HCT116 (cell line): ENCODE data around the gene ADNP2. TPM values are rescaled to one million over a fixed set of nuclear protein-coding genes. Genes with fewer than 3 reads are reported as not detected.

Experiments used
- ATAC-seq: fragments of 200-7000 bp; cut with Tn5 transposase; 2 replicates; pipeline ENCODE4 v1.9.1; 2020; ENCODE audit warnings: mild to moderate bottlenecking, moderate library complexity
- BruUV-seq: library from RNA; stranded (reverse); fragments of 400-500 nt; replicated peaks from 2 replicates; lab custom pipeline; 2021; lab: Mats Ljungman, UMichigan
- CTCF ChIA-PET: fragments of 300-600 bp; sonication (Branson Sonifier 250); formaldehyde crosslinking; loops from one replicate; lab custom pipeline; 2021; ENCODE audit warnings: antibody characterized with exemption; lab: Charles Lee
- POLR2A ChIA-PET: fragments of 300-600, 350-600 bp; sonication (Branson Sonifier 250); formaldehyde crosslinking; loops from one replicate; lab custom pipeline; 2021; ENCODE audit warnings: antibody characterized with exemption; lab: Charles Lee
- RAD21 ChIA-PET, 2 experiments: fragments of 300-600 bp; sonication (Branson Sonifier 250); formaldehyde crosslinking; loops; one replicate each; lab custom pipeline; 2023; ENCODE audit warnings: low total read pairs in 2 of 2; ENCODE audit not compliant: uncharacterized antibody in 2 of 2, unreplicated experiment in 2 of 2, low non-redundant PET in 1 of 2; lab: Charles Lee
- DNase-seq: peaks from one replicate; pipeline ENCODE4 v3.0.0-alpha.2; 2010; ENCODE audit warnings: low read depth, low spot score
- H2AFZ ChIP-seq: fragments of 200-600 bp; shearing (Covaris generic), sonication (generic); 2 replicates; pipeline ENCODE4 v1.6.1; 2017; ENCODE audit warnings: low read depth, mixed run types, mixed read lengths, antibody characterized with exemption, low read length; ENCODE audit not compliant: poor library complexity, severe bottlenecking
- H3K27ac ChIP-seq: 2 replicates; pipeline ENCODE4 v1.5.1; 2012; ENCODE audit warnings: low read depth, low read length
- H3K27me3 ChIP-seq: fragments of 200-600 bp; sonication (generic); 2 replicates; pipeline ENCODE4 v1.6.1; 2016; ENCODE audit warnings: mixed run types, low read length, mixed read lengths; ENCODE audit not compliant: insufficient read depth
- H3K36me3 ChIP-seq, 2 experiments: fragments of 200-500 bp in 1 of 2; fragments of 200-600 bp in 1 of 2; sonication (Bioruptor generic) in 1 of 2; sonication (generic) in 1 of 2; 2 replicates each; pipeline versions ENCODE4 v1.5.1 to v1.6.1; 2014 to 2016; ENCODE audit warnings: low read length in 2 of 2, inconsistent platforms in 1 of 2, mixed read lengths in 1 of 2, mixed run types in 1 of 2; ENCODE audit not compliant: insufficient read depth in 2 of 2, control insufficient read depth in 1 of 2
- H3K4me1 ChIP-seq, 2 experiments: fragments of 200-600 bp in 1 of 2; sonication (generic) in 1 of 2; 2 replicates each; pipeline versions ENCODE4 v1.5.1 to v1.6.1; 2012 to 2017; ENCODE audit warnings: low read length in 2 of 2, inconsistent platforms in 1 of 2, mild to moderate bottlenecking in 1 of 2, mixed read lengths in 1 of 2, mixed run types in 1 of 2, moderate library complexity in 1 of 2; ENCODE audit not compliant: insufficient read depth in 2 of 2, control insufficient read depth in 1 of 2
- H3K4me2 ChIP-seq: fragments of 200-600 bp; sonication (generic); 2 replicates; pipeline ENCODE4 v1.6.1; 2017; ENCODE audit warnings: mixed run types, low read length, mixed read lengths
- H3K4me3 ChIP-seq, 2 experiments: fragments of 200-600 bp in 1 of 2; sonication (generic) in 1 of 2; replicated peaks in 1 of 2; 2 replicates each; pipeline ENCODE4 v1.5.1; 2011 to 2016; ENCODE audit warnings: low read length in 2 of 2, control low read depth in 1 of 2, low read depth in 1 of 2, mild to moderate bottlenecking in 1 of 2, mixed read lengths in 1 of 2, mixed run types in 1 of 2
- H3K79me2 ChIP-seq: fragments of 200-600 bp; sonication (generic); 2 replicates; pipeline ENCODE4 v1.6.1; 2017; ENCODE audit warnings: mild to moderate bottlenecking, mixed run types, low read length, moderate library complexity, mixed read lengths; ENCODE audit not compliant: insufficient read depth
- H3K9ac ChIP-seq: fragments of 200-600 bp; sonication (generic); 2 replicates; pipeline ENCODE4 v1.6.1; 2016; ENCODE audit warnings: low read length, mixed read lengths
- H3K9me2 ChIP-seq: fragments of 200-600 bp; sonication (generic), shearing (Covaris generic); 2 replicates; pipeline ENCODE4 v1.6.1; 2017; ENCODE audit warnings: mixed run types, mild to moderate bottlenecking, moderate library complexity; ENCODE audit not compliant: insufficient read depth
- H3K9me3 ChIP-seq, 2 experiments: fragments of 200-500 bp in 1 of 2; fragments of 200-600 bp in 1 of 2; sonication (Bioruptor generic) in 1 of 2; sonication (generic) in 1 of 2; 2 replicates each; pipeline ENCODE4 v1.6.1; 2014 to 2017; ENCODE audit warnings: low read length in 2 of 2, mixed read lengths in 2 of 2, inconsistent platforms in 1 of 2, low read depth in 1 of 2, mild to moderate bottlenecking in 1 of 2, mixed run types in 1 of 2, moderate library complexity in 1 of 2; ENCODE audit not compliant: control insufficient read depth in 1 of 2, insufficient read depth in 1 of 2
- H4K20me1 ChIP-seq: fragments of 200-600 bp; sonication (generic), shearing (Covaris generic); 2 replicates; pipeline ENCODE4 v1.6.1; 2017; ENCODE audit warnings: mixed run types, mild to moderate bottlenecking, moderate library complexity; ENCODE audit not compliant: insufficient read depth
- ATF3 ChIP-seq: IDR thresholded peaks from 2 replicates; pipeline ENCODE4 v1.6.1; 2012
- CBX3 ChIP-seq: IDR thresholded peaks from 2 replicates; pipeline ENCODE4 v1.6.1; 2012; ENCODE audit warnings: low read depth
- CEBPB ChIP-seq: IDR thresholded peaks from 2 replicates; pipeline ENCODE4 v1.6.1; 2012; ENCODE audit warnings: low read depth
- CTCF ChIP-seq, 3 experiments: fragments of 200-600 bp in 1 of 3; sonication (generic) in 1 of 3; IDR thresholded peaks in 2 of 3; conservative IDR thresholded peaks in 1 of 3; 2 replicates each; pipeline ENCODE4 v1.5.1; 2012 to 2017; ENCODE audit warnings: low read depth in 2 of 3, low read length in 2 of 3, antibody characterized with exemption in 1 of 3, borderline replicate concordance in 1 of 3, control low read depth in 1 of 3, mild to moderate bottlenecking in 1 of 3, mixed read lengths in 1 of 3, mixed run types in 1 of 3, moderate library complexity in 1 of 3; ENCODE audit not compliant: insufficient read depth in 1 of 3
- ELF1 ChIP-seq: IDR thresholded peaks from 2 replicates; pipeline ENCODE4 v1.6.1; 2012; ENCODE audit warnings: low read depth, borderline replicate concordance
- EZH2 ChIP-seq: fragments of 200-600 bp; sonication (generic); IDR thresholded peaks from 2 replicates; pipeline ENCODE4 v1.6.1; 2017; ENCODE audit warnings: antibody characterized with exemption, mixed run types
- EZH2phosphoT487 ChIP-seq: fragments of 200-600 bp; IDR thresholded peaks from 2 replicates; pipeline ENCODE4 v1.6.1; 2018; ENCODE audit warnings: antibody characterized with exemption, borderline replicate concordance
- FOSL1 ChIP-seq: IDR thresholded peaks from 2 replicates; pipeline ENCODE4 v1.6.1; 2012; ENCODE audit warnings: low read depth
- POLR2A ChIP-seq: IDR thresholded peaks from 2 replicates; pipeline ENCODE4 v1.7.0; 2011; ENCODE audit warnings: borderline replicate concordance; ENCODE audit not compliant: insufficient read depth, insufficient read length; ENCODE audit errors: extremely low read depth
- POLR2AphosphoS5 ChIP-seq: IDR thresholded peaks from 2 replicates; pipeline ENCODE4 v1.6.1; 2011; ENCODE audit warnings: mild to moderate bottlenecking, low read depth, low read length, moderate library complexity
- SIN3A ChIP-seq: IDR thresholded peaks from 2 replicates; pipeline ENCODE4 v1.6.1; 2012; ENCODE audit warnings: low read depth
- SP1 ChIP-seq: IDR thresholded peaks from 2 replicates; pipeline ENCODE4 v1.6.1; 2012; ENCODE audit warnings: low read depth
- SRF ChIP-seq: IDR thresholded peaks from 2 replicates; pipeline ENCODE4 v1.6.1; 2012; ENCODE audit warnings: low read depth
- TCF7L2 ChIP-seq: IDR thresholded peaks from 2 replicates; pipeline ENCODE4 v1.7.0; 2011; ENCODE audit warnings: borderline replicate concordance, inconsistent platforms; ENCODE audit not compliant: insufficient read depth, insufficient read length; ENCODE audit errors: extremely low read depth
- YY1 ChIP-seq: IDR thresholded peaks from 2 replicates; pipeline ENCODE4 v1.6.1; 2011; ENCODE audit warnings: low read length, low read depth, moderate library complexity, mild to moderate bottlenecking; ENCODE audit not compliant: insufficient replicate concordance; ENCODE audit errors: extremely low read depth
- ZBTB33 ChIP-seq: IDR thresholded peaks from 2 replicates; pipeline ENCODE4 v1.6.1; 2011; ENCODE audit warnings: mild to moderate bottlenecking, low read length, moderate library complexity; ENCODE audit not compliant: insufficient replicate concordance; ENCODE audit errors: extremely low read depth
- ZFX ChIP-seq: fragments of 450-650 bp; IDR thresholded peaks from 2 replicates; pipeline ENCODE4 v1.6.1; 2017
- ZNF274 ChIP-seq: fragments of 200-500 bp; sonication (Bioruptor generic); IDR thresholded peaks from 2 replicates; pipeline ENCODE4 v1.6.1; 2014; ENCODE audit warnings: mild to moderate bottlenecking, low read depth, low read length, inconsistent platforms
- intact Hi-C: fragments of 100-400 bp; cut with micrococcal nuclease; formaldehyde crosslinking; loops from 2 replicates; pipeline ENCODE4 v1.10.0; 2022
- total RNA-seq: library from RNA; stranded (reverse); gene quantifications from one replicate; pipeline ENCODE4 v1.2.1, GENCODE V29; 2021; ENCODE audit not compliant: unreplicated experiment
- TF ChIP-seq, protein P1 (sequence below): IDR thresholded peaks from 2 replicates; pipeline ENCODE4 v1.6.1; 2012

The ADNP2 gene
- total RNA-seq, 1 experiment from 2014 or later, result 45.4 TPM

GRCh38 chr18:80145196-80145804, 36.2 kb downstream of the ADNP2 start:
- Histone ChIP-seq H3K9ac (no peak overlapping the region), H4K20me1 (0 out of 2 replicates have a peak, but pooled peaks cover 3% of the 10 kb centered on the region), H3K9me3 (no peaks in the 10 kb centered on the region), H3K4me2 (no peak overlapping the region), H3K4me1 (no peaks in the 10 kb centered on the region), H3K27me3 (no peaks in the 10 kb centered on the region), H3K79me2 (no peaks in the 10 kb centered on the region; the same call in 1 of the 2 replicates), H3K4me3 (no peak overlapping the region), H2AFZ (no peak overlapping the region), H3K9me2 (no peaks in the 10 kb centered on the region), H3K27ac (no peak overlapping the region)
- no TSS peak for BruUV-seq
- intact Hi-C loops, result no loop called here
- ATAC-seq (no peak), DNase-seq (no peak)
- CTCF ChIA-PET, result interaction anchor here (1.8 kb wide), 1 partner anchor 12 kb away, joined by 6 read pairs; no protein-coding TSS in a partner anchor
- RAD21 ChIA-PET, result no interaction called here
- TF ChIP-seq, protein P1, sequence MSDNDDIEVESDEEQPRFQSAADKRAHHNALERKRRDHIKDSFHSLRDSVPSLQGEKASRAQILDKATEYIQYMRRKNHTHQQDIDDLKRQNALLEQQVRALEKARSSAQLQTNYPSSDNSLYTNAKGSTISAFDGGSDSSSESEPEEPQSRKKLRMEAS, result no peak
- no peak for TF ChIP-seq ZNF274
- no peak for TF ChIP-seq SRF
- TF ChIP-seq TCF7L2, result no peak
- TF ChIP-seq POLR2AphosphoS5, result no peak
- TF ChIP-seq SIN3A, result no peak
- TF ChIP-seq EZH2, result no peak
- TF ChIP-seq CTCF (IDR thresholded peaks at IDR 0.05 in 2 of 3, conservative IDR thresholded peaks at IDR 0.05 in 1 of 3; ENCODE audit: borderline replicate concordance in 1 of 3, insufficient read depth in 1 of 3, low read depth in 2 of 3, low read length in 2 of 3), result no peak
- TF ChIP-seq YY1, result no peak
- no peak for TF ChIP-seq ATF3
- TF ChIP-seq POLR2A, result no peak
- no peak for TF ChIP-seq CEBPB
- TF ChIP-seq EZH2phosphoT487, result no peak
- no peak for TF ChIP-seq ZFX
- TF ChIP-seq FOSL1, result no peak
- no peak for TF ChIP-seq SP1
- TF ChIP-seq ELF1, result no peak
- TF ChIP-seq ZBTB33, result no peak
- no peak for TF ChIP-seq CBX3
- TF ChIP-seq, all 23 proteins: peak for 0
- peaks cover 0 to 5% of the 10 kb centered on the region in 2 experiments; a peak in 3 of 4 replicates for H3K36me3 ChIP-seq
- POLR2A ChIA-PET, result no interaction called here
